Measurements from ENCODE around the gene SH2B3.

- no peak for TF ChIP-seq EZH2 (IDR thresholded peaks at IDR 0.05; ENCODE audit: borderline replicate concordance, insufficient read depth, low read depth, low read length, poor library complexity, severe bottlenecking)
- TF ChIP-seq, protein P1, sequence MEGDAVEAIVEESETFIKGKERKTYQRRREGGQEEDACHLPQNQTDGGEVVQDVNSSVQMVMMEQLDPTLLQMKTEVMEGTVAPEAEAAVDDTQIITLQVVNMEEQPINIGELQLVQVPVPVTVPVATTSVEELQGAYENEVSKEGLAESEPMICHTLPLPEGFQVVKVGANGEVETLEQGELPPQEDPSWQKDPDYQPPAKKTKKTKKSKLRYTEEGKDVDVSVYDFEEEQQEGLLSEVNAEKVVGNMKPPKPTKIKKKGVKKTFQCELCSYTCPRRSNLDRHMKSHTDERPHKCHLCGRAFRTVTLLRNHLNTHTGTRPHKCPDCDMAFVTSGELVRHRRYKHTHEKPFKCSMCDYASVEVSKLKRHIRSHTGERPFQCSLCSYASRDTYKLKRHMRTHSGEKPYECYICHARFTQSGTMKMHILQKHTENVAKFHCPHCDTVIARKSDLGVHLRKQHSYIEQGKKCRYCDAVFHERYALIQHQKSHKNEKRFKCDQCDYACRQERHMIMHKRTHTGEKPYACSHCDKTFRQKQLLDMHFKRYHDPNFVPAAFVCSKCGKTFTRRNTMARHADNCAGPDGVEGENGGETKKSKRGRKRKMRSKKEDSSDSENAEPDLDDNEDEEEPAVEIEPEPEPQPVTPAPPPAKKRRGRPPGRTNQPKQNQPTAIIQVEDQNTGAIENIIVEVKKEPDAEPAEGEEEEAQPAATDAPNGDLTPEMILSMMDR (IDR thresholded peaks at IDR 0.05): no peak
Measured at GRCh38 chr12:111362687-111363475, 42.8 kb upstream of the SH2B3 start.
